D721Med (cell line): ENCODE data around the gene UBE3B.

Experiments used
- DNase-seq: peaks from one replicate; pipeline ENCODE4 v3.0.0; 2011; ENCODE audit warnings: low spot score; ENCODE audit not compliant: insufficient read length
- FAIRE-seq: peaks from 2 replicates; lab custom pipeline; 2011; peaks lifted over from hg19 to GRCh38; lab: Jason Lieb, UNC
- TF ChIP-seq, protein P1 (sequence below): IDR thresholded peaks from 2 replicates; pipeline ENCODE4 v1.5.1; 2012; ENCODE audit warnings: mild to moderate bottlenecking, control low read depth; ENCODE audit not compliant: insufficient read depth; ENCODE audit errors: missing control alignments

UBE3B gene

DNA sequence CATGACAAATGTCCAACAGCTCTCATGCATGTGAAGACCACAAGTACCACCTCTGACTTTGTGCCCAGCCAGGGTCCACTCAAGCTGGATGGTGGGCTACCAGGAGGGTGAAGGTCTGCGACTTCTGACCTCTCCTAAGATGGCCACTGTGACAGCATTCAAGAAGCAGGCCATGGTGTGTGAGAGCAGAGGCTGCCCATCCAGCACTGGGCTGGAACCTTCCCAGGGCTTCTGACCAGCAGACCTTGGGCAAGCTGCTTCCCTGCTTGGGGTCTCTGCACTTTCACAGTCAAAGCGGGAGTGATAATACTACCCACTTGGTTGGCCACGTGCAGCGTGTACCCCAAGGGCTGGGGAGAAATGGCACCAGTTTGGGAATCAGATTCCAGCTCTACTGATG is 85.4 kb downstream of the UBE3B start:
- TF ChIP-seq, protein P1, sequence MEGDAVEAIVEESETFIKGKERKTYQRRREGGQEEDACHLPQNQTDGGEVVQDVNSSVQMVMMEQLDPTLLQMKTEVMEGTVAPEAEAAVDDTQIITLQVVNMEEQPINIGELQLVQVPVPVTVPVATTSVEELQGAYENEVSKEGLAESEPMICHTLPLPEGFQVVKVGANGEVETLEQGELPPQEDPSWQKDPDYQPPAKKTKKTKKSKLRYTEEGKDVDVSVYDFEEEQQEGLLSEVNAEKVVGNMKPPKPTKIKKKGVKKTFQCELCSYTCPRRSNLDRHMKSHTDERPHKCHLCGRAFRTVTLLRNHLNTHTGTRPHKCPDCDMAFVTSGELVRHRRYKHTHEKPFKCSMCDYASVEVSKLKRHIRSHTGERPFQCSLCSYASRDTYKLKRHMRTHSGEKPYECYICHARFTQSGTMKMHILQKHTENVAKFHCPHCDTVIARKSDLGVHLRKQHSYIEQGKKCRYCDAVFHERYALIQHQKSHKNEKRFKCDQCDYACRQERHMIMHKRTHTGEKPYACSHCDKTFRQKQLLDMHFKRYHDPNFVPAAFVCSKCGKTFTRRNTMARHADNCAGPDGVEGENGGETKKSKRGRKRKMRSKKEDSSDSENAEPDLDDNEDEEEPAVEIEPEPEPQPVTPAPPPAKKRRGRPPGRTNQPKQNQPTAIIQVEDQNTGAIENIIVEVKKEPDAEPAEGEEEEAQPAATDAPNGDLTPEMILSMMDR = no peak
- no peak for FAIRE-seq

GRCh38 chr12:109563291-109564284 is 86.2 kb downstream of the UBE3B start:
- TF ChIP-seq, protein P1 = no peak
- FAIRE-seq = no peak
- DNase-seq = no peak

More for the DNA sequence above, 85.4 kb downstream of the UBE3B start:
- no peak for DNase-seq

DNA sequence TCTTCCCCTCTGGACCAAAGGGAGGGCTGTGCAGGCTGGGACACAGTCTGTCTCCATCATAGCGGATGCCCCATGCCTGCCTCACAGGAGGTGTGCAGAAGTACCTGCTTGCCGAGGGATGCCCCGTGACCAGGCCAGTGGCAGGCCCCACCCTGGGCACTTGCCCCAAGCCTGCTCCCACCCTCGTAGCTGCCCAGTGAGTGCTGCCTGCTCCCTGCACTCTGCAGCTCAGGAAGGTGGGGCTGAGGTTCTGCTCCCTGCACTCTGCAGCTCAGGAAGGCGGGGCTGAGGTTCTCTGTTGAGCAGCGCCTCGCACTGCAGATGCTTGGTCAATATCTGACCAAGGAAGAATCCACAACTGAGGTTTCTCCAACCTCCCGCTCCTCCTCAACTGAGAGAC is 89.0 kb downstream of the UBE3B start:
- FAIRE-seq = no peak
- TF ChIP-seq, protein P1 = no peak

GRCh38 chr12:109567296-109567695 is 89.9 kb downstream of the UBE3B start:
- no peak for FAIRE-seq
- no peak for DNase-seq
- TF ChIP-seq, protein P1 = no peak

More for the DNA sequence above, 89.0 kb downstream of the UBE3B start:
- DNase-seq = no peak

- no peak for DNase-seq
- TF ChIP-seq, protein P1 = no peak
- no peak for FAIRE-seq
These were observed 90.5 kb downstream of the UBE3B start for GRCh38 chr12:109567967-109568366.

GRCh38 chr12:109568486-109568885 is 91.1 kb downstream of the UBE3B start:
- TF ChIP-seq, protein P1 = no peak
- FAIRE-seq = no peak
- no peak for DNase-seq

DNA sequence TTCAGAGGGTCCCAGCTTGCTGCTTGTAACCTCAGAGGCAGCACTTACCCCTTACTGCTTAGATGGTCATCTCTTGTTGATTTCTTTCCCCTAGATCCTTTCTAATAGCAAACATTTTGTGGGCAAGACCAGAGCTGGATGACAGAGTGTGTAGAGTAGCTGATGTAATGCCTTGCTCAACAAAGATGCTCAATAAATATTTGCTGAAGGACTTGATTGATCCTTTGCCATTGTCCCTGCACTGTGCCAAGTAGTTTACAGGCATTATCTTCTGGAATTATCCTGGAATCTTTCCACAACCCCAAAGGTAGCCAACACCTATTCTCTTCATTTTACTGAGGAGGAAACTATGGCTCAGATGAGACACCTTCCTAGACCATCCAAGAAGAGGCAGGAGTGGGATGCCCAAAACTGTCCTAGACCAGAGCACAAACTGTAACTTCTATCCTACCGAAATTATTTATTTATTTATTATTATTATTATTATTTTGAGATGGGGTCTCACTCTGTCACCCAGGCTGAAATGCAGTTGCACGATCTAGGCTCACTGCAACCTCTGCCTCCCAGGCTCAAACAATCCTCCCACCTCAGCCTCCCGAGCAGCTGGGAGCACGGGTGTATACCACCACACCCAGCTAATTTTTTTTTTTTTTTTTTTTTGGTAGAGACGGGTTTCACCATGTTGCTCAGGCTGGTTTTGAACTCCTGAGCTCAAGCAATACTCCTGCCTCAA is 94.5 kb downstream of the UBE3B start:
- no peak for DNase-seq
- TF ChIP-seq, protein P1 = no peak
- FAIRE-seq = no peak
